IPS-18c (cell line): ENCODE results near the gene PPP1R16B.

ENCODE experiments used
- H3K4me3 ChIP-seq: 2 replicates; pipeline ENCODE4 v1.7.0; 2013; ENCODE audit warnings: low read depth, mild to moderate bottlenecking, low read length, moderate library complexity; ENCODE audit not compliant: insufficient read depth
- H3K9me3 ChIP-seq: one replicate; pipeline ENCODE4 v1.6.1; 2013; ENCODE audit warnings: mild to moderate bottlenecking, low read length, moderate library complexity; ENCODE audit not compliant: control insufficient read depth, insufficient read depth

The PPP1R16B gene

DNA sequence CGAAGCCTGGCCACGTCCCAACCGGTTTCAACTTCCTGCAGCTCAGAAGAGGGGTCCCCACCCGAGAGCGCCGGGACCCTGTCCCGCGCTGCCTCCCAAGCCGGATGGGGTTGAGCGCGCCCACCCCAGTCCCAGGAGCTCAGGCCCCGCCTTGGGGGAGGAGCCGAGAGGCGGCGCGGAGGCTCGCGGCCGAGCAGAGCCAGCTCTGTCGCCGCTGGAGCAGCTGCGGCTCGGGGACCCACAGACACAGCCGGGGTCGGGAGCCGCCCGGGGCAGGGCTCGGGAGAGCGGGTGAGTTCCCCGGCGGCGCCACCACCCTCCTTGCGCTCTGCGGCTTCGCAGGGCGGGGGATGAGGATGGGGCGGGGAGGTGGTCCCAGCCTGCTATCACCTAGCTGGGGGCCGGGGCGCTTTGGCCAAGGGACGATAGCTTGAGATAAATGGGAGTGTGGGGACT lies at the start of gene PPP1R16B:
Gene PPP1R16B, plus strand, starts transcription at position 196 of the 456 bp plus-strand sequence. CDS start 30,229 bp downstream, outside the sequence.
- no peaks in the 10 kb centered on the region for H3K9me3 ChIP-seq
- peak within 1 kb of the TSS; percentile 70 for H3K4me3 ChIP-seq

DNA sequence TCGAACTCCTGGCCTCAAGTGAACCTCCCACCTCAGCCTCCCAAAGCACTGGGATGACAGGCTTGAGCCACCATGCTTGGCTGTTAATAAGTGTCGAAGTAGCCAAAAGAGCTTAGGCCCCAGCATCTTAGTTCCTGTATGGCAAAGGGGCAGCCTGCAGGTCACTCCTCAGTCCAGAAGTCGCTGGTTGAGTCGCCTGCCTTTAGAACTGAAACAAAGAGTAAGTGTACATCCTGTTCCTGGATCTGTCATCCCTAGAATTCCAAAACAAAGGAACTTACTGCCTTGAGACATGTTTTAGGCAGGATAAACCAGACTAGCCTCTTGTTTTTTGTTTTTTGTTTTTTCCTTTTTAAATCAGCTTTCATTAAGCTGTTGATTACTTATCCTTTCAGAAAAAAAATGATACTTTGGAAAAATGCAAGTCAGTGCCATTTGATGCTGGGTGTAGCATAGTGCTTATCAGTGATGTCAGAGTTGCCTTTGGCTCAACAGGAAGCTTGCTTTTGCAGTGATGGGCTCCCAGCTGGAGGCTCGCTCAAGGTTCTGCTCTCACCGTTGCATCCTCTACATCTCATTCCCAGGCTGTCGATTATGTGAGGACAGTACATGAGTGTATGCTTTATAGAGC lies 48.2 kb upstream of the PPP1R16B start:
- Histone ChIP-seq H3K9me3 (no peaks in the 10 kb centered on the region), H3K4me3 (no peak overlapping the region)

DNA sequence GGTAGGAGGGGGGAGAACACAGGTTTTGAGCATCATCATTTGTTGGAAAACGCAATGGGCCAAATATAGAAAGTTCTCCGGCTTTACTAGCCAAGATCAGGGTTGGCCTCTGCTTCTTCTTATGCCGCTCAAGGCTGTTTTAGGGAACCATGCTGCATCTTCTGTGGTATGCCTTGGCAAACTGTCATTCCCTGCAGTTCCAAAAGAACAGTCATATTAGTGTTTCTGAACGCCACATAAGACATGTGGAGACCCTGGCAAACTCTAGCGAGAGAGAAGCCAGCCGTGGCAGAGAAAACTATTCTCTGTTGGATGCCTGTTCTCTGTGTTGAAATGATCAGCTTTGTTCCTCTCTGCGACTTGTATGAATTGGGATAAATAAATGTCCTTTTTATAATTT lies 46.4 kb upstream of the PPP1R16B start:
- Histone ChIP-seq H3K9me3 (no peaks in the 10 kb centered on the region), H3K4me3 (no peak overlapping the region)

DNA sequence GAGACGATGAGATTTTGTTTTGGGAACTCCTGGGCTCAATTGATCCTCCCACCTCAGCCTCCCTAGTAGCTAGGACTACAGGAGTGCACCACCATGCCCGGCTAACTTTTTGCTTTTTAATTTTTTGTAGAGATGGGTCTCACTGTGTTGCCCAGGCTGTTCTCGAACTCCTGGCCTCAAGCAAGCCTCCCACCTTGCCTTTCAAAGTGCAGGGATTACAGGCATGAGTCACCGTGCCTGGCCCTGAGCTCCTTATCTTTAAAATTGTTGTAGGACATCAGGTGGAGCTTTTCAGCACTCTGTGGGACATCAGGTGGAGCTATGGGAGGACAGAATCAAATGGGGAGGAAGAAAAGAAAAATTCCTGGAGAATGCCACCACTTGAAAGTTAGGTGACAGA lies 44.5 kb upstream of the PPP1R16B start:
- H3K9me3 ChIP-seq: no peaks in the 10 kb centered on the region
- H3K4me3 ChIP-seq: no peak overlapping the region

DNA sequence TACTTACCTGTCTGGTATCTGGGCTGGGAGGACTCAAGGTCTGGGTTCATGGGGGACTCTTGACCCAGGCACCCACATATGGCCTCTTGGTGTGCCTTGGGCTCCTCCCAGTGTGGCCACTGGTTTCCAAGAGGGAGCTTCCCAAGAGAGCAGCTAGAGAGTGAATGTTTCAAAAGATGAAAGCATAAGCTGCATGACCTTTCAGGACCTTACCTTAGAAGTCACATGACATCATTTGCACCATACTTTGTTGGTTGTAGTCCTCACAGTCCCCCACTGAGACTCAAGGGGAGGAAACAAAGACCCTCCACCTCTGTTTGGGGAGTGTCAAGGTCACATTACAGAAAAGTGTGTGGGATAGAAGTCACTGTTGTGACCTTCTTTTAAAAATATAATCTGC lies 43.3 kb upstream of the PPP1R16B start:
- H3K9me3 ChIP-seq: no peaks in the 10 kb centered on the region
- H3K4me3 ChIP-seq: no peak overlapping the region

DNA sequence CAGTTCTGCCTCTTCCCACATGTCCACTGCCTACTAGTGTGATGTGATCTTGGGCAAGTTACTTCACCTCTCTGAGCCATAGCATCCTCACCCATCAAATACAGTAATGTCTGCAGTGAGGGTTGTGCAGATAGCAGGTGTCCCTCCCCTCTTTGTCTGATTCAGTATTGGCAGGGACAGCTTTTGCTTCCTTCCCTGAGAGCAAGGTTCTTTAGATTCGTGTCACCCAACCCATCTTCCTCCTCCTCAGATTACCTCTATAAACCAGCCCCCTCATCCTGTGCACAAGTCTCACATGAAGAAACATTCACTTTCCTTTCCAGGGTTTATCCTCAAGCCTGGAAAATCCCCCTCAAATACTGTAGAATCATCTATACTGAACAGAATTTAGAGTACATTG lies 41.9 kb upstream of the PPP1R16B start:
- H3K4me3 ChIP-seq: no peak overlapping the region
- no peaks in the 10 kb centered on the region for H3K9me3 ChIP-seq

DNA sequence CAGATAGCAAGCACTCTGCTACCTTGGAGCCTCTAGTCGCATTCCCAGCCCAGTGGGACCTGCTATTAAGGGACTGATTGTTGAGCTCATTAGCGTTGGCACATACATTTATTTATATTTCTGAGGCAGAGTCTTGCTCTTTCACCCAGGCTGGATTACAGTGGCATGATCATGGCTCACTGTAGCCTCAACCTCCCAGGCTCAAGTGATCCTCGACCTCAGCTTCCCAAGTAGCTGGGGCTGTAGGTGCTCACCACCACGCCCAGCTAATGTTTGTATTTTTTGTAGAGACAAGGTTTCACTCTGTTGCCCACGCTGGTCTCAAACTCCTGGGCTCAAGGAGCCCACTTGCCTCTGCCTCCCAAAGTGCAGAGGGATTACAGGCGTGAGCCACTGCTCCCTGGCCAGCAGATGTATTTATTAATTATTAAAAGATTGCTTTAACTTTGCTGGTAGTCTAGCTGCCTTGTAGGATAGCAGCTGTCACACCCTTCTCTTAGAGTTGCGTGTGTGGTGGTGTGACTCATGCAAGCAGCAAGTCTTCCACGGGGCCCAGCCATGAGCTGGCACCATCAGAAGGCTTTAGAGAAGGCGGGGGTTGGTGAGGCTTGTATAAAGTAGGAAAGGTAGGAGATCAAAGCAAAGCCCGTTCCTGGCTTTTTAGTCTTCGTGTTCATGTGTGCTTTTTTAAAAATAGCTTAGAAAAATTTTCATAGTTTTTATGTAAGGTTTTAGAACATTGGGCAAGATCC lies 40.8 kb upstream of the PPP1R16B start:
- no peaks in the 10 kb centered on the region for H3K9me3 ChIP-seq
- no peak overlapping the region for H3K4me3 ChIP-seq

DNA sequence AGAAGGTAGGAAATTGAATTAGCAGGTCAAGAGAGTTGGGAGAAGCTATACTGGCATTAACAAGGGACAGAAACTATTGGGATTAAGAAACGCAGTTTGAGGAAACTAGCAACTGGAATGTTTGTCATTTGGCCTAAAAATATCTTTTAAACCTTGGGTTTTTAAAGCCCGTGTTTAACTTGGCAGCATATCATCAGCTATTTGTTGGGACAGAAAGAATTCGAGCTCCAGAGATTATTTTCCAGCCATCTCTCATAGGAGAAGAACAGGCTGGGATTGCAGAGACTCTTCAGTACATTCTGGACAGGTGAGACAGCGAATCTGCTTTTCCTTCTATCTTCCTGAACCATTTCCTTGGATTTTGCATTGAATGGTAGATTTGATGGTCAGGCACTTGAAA lies 39.4 kb upstream of the PPP1R16B start:
- H3K9me3 ChIP-seq: no peaks in the 10 kb centered on the region
- no peak overlapping the region for H3K4me3 ChIP-seq

DNA sequence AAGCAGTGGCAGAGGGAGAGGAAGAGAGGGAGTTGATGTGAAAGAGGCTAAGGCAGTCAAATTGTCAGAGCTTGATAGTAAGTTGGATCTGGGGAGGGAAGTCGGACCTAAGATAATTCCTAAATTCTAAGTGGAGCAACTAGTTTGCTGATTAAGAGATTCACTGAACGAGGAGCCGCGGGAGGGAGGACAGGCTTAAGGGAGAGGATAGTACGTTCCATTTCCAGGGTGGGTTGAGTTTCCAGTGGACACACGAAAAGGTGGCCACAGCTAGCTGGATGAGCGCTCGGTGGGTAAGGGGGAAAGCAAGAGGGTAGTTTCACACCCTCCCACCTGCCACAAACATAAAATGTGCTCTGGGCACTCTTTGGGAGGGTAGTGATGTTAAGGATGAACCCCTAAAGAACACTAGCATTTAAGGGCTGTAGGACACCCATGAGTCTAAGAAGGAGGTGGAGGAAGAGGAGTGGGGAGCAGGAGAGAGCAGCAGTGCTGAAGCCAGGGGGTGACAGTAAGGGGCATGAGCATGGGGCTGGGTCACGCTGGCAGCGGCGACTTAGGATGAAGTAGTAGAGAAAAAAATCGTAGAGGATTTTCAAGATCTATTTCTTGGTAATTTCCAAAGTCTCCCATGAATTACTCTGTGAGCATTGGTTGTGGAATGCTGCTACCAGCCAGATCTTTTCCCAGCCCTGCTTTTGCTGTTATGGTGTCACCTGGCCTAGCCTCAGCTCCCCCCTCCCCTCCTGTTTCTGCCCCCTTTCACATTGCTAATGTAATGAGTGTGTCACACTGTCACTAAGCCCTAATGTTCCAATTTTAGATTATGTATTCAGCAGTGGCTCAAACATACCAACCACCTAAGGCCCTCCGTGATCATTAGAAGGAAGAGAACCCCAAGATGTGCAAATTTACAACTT lies 35.9 kb upstream of the PPP1R16B start:
- H3K9me3 ChIP-seq: no peaks in the 10 kb centered on the region

DNA sequence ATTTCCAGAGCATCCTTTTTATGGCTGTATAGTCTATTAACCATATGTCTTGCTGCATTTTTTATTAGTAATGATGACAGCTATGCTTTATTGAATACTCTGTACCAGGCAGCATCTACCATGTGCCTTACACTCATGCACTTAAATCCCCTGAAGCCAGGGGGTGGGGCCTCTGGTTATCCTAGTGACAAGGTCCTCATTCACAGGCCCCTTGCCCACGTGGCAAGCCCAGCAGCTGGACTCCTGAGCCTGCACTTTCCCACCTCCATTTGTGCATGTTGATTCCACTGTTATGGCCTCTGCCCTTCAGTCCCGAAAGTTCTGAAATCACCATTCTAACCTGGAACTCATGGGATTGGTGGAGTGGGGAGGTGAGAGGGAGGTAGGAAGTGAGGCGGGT lies 35.0 kb upstream of the PPP1R16B start:
- no peaks in the 10 kb centered on the region for H3K9me3 ChIP-seq
- no peak overlapping the region for H3K4me3 ChIP-seq

More for the DNA sequence above, 35.9 kb upstream of the PPP1R16B start:
- no peak overlapping the region for H3K4me3 ChIP-seq

DNA sequence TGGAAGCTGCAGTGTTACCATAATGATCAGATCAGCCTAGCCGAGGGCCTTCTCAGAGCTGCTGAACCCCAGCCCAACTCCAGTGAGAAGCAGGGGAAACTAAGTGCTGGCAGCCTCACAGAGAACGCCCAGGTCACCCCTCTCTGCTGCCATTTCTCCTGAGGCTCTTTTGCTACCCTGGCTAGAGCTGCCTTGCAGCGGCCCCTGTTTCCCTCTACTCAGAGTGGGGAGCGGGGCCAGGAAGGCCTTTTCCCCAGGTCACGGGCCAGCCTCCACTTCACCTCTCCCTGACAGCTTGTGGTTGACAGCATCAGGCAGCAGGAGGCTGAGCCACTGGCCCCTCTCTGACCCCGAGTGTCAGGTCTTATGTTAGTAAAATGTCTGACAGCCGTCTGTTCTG lies 34.5 kb upstream of the PPP1R16B start:
- H3K9me3 ChIP-seq: no peaks in the 10 kb centered on the region

DNA sequence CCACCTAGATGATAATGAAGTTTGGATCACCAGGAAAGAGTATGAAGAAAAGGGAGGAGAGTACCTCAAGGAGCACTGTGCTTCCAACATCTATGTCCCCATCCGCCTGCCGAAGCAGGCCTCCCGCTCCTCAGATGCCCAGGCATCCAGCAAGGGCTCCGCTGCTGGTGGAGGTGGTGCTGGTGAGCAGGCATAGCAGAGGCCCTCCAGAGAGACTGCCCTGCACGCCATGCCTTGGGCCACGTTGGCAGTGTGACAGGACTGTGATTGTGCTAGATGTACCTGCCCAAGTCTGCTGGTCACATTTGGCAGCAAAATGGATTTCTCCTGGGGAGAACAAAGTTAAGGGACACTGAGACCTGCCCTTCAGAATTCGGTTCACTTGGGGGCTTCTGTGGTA lies 33.9 kb upstream of the PPP1R16B start:
- Histone ChIP-seq H3K4me3 (no peak overlapping the region), H3K9me3 (no peaks in the 10 kb centered on the region)

More for the DNA sequence above, 34.5 kb upstream of the PPP1R16B start:
- no peak overlapping the region for H3K4me3 ChIP-seq

DNA sequence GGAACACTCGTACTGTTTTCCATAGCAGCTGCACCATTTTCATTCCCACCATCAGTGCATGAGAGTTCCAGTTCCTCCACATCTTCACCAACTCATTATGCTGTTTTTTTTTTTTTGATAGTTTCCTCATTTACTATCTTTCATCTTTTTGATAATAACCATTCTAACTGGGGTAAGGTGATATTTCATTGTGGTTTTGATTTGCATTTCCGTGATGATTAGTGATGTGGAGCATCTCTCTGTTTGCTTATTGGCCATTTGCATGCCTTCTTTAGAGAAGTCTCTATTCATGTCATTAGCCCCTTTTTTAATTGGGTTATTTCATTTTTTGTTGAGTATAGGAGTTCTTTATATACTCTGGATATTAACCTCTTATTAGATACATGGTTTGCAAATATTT lies 31.3 kb upstream of the PPP1R16B start:
- H3K9me3 ChIP-seq: no peaks in the 10 kb centered on the region

DNA sequence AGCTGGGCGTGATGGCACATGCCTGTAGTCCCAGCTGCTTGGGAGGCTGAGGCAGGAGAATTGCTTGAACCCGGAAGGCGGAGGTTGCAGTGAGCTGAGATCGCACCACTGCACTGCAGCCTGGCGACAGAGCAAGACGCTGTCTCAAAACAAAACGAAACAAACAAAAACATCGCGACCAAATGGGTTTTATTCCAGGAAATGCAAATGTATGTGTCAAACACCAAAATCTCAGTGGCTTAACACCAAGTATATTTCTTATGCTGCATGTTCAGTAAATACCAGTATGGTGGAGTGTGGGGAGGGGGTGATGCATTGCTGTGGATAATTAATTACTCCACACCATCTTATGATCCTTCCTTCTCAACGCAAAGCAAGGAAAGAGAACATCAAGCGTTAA lies 29.1 kb upstream of the PPP1R16B start:
- H3K9me3 ChIP-seq: no peaks in the 10 kb centered on the region
- H3K4me3 ChIP-seq: no peak overlapping the region

More for the DNA sequence above, 31.3 kb upstream of the PPP1R16B start:
- no peak overlapping the region for H3K4me3 ChIP-seq

DNA sequence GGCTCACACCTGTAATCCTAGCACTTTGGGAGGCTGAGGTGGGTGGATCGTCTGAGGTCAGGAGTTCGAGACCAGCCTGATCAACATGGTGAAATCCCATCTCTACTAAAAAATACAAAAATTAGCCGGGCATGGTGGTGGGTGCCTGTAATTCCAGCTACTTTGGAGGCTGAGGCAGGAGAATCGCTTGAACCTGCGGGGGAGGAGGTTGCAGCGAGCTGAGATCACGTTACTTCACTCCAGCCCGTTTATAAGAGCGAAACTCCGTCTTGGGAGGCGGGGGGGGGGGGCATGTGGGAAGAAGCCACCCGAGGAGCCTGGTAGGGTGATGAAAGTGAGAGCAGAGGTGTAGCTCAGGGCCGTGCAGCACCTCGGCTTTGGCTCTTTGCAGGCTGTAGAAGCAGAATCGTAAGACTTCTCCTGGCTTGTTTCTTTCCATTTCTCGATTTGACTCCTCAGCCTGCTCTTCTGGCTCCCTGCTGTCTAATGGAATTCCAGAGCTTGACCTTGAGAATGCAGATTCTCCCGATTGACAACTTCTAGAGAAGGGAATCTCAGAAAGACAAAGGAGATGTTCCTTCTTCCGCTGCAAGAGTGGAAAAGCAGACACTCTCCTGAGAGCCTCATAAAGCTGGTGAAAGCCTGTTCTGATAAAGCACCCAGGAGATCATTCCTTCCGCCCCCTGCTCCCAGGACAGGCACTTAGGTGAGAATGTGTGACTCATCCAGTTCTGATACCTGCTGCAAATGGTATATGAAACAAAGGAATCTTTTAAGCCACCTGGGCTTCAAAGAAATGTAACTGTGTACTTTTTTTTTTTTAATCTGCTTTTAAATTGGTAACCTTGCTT lies 26.0 kb upstream of the PPP1R16B start:
- H3K4me3 ChIP-seq: no peak overlapping the region
- H3K9me3 ChIP-seq: no peaks in the 10 kb centered on the region

DNA sequence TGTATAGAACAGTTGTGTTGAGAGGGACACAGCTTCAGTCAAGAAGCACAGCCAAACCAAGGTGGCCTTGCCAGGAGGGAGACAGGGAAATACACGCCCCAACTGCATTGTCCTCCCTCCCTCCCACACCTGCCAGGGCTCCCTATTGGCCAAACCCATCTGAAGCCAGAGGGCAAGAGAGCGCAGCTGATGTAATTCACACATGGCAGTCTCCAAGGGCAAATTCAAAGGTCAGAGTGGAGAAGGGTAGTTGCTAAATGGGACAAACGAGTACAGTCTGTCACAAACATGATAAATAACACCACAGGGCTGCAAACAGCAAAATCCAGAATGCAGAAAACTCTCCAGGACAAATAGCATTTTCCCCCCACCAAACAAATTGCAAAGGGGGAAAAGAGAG lies 23.2 kb upstream of the PPP1R16B start:
- Histone ChIP-seq H3K9me3 (no peaks in the 10 kb centered on the region), H3K4me3 (no peak overlapping the region)

DNA sequence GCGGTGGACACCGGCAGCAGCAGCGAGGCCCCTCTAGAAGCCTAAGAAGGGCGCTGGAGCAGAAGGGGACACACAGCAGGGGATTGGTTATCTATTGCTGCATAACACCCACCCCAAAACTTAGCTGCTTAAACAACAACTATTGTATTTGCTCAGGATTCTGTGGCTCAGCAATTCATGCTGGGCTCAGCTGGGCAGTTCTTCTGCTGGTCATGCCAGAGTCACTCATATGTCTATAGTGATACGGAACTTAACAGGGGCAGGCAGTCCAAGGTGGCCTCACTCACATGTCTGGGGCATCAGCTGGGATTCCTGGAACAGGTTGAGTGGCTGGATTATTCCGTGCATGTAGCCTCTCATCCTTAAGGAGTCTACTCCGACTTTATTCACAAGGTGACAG lies 17.6 kb upstream of the PPP1R16B start:
- Histone ChIP-seq H3K9me3 (no peaks in the 10 kb centered on the region), H3K4me3 (no peak overlapping the region)
